HepG2 (cell line): ENCODE measurements around the gene CAD. TPM values are rescaled to one million over a fixed set of nuclear protein-coding genes. Genes with fewer than 3 reads are reported as not detected.

Experiments used
- ADNP ChIP-seq: sonication (generic); formaldehyde crosslinking; IDR thresholded peaks from 2 replicates; pipeline ENCODE4 v1.4.0; 2020; ENCODE audit warnings: missing genetic modification reagents
- BRD4 ChIP-seq: sonication (generic); formaldehyde crosslinking; IDR thresholded peaks from 2 replicates; pipeline ENCODE4 v1.4.0; 2020; ENCODE audit warnings: missing genetic modification reagents
- CEBPZ ChIP-seq: IDR thresholded peaks from 2 replicates; pipeline ENCODE4 v1.6.1; 2012; ENCODE audit warnings: low read length, improper control_type of control experiment
- DNMT1 ChIP-seq: sonication (generic); formaldehyde crosslinking; IDR thresholded peaks from 2 replicates; pipeline ENCODE4 v1.5.1; 2020; ENCODE audit warnings: mild to moderate bottlenecking, missing genetic modification reagents
- DNMT3B ChIP-seq: conservative IDR thresholded peaks from 2 replicates; pipeline ENCODE4 v1.6.1; 2016; ENCODE audit warnings: missing biosample characterization, control low read depth
- EEA1 ChIP-seq: sonication (generic); formaldehyde crosslinking; IDR thresholded peaks from 2 replicates; pipeline ENCODE4 v1.5.1; 2020; ENCODE audit warnings: mild to moderate bottlenecking, missing genetic modification reagents, borderline replicate concordance
- FOXA3 ChIP-seq: IDR thresholded peaks from 2 replicates; pipeline ENCODE4 v1.6.1; 2016; ENCODE audit warnings: missing genetic modification reagents, missing compliant biosample characterization
- FUBP1 ChIP-seq: sonication (generic); formaldehyde crosslinking; IDR thresholded peaks from 2 replicates; pipeline ENCODE4 v1.5.1; 2020; ENCODE audit warnings: missing genetic modification reagents, mild to moderate bottlenecking, borderline replicate concordance
- GABPA ChIP-seq, 2 experiments: IDR thresholded peaks; 2 replicates each; pipeline ENCODE4 v1.6.1; 2011 to 2016; ENCODE audit warnings: low read depth in 2 of 2, low read length in 1 of 2, missing biosample characterization in 1 of 2, missing genetic modification characterization in 1 of 2
- GATA4 ChIP-seq: sonication (generic); IDR thresholded peaks from 2 replicates; pipeline ENCODE4 v1.6.1; 2016; ENCODE audit warnings: antibody characterized with exemption, low read depth, borderline replicate concordance
- GMEB2 ChIP-seq: IDR thresholded peaks from 2 replicates; pipeline ENCODE4 v1.6.1; 2016; ENCODE audit warnings: missing biosample characterization, missing genetic modification reagents, low read depth
- GTF2F1 ChIP-seq: fragments of 150-350 bp; IDR thresholded peaks from 2 replicates; pipeline ENCODE4 v1.6.1; 2014; ENCODE audit warnings: low read length
- HOXA3 ChIP-seq: sonication (generic); formaldehyde crosslinking; IDR thresholded peaks from 2 replicates; pipeline ENCODE4 v1.5.0; 2020; ENCODE audit warnings: missing genetic modification reagents
- RBM22 ChIP-seq: fragments of 200-400 bp; formaldehyde crosslinking; optimal IDR thresholded peaks from 2 replicates; pipeline ENCODE3; 2017; ENCODE audit warnings: mild to moderate bottlenecking, low read length, moderate library complexity
- ZEB1 ChIP-seq: IDR thresholded peaks from 2 replicates; pipeline ENCODE4 v1.6.1; 2012; ENCODE audit warnings: mild to moderate bottlenecking, low read depth, inconsistent platforms; ENCODE audit not compliant: insufficient replicate concordance
- ZMAT5 ChIP-seq: sonication (generic); formaldehyde crosslinking; IDR thresholded peaks from 2 replicates; pipeline ENCODE4 v1.5.0; 2020; ENCODE audit warnings: mild to moderate bottlenecking, low read depth, missing genetic modification reagents, borderline replicate concordance
- ZNF260 ChIP-seq: sonication (generic); formaldehyde crosslinking; IDR thresholded peaks from 2 replicates; pipeline ENCODE4 v1.4.0; 2020; ENCODE audit warnings: missing genetic modification reagents, low read depth, mild to moderate bottlenecking, borderline replicate concordance
- ZNF44 ChIP-seq: sonication (generic); formaldehyde crosslinking; IDR thresholded peaks from 2 replicates; pipeline ENCODE4 v1.5.1; 2020; ENCODE audit warnings: mild to moderate bottlenecking, missing genetic modification reagents
- ZNF672 ChIP-seq: sonication (generic); formaldehyde crosslinking; IDR thresholded peaks from 2 replicates; pipeline ENCODE4 v1.8.1; 2022; ENCODE audit warnings: missing genetic modification reagents
- ZNF773 ChIP-seq: sonication (generic); formaldehyde crosslinking; IDR thresholded peaks from 2 replicates; pipeline ENCODE4 v1.4.0; 2020; ENCODE audit warnings: missing genetic modification reagents, borderline replicate concordance
- polyA plus RNA-seq, 8 experiments: library from polyadenylated mRNA; depleted of rRNA in 3 of 8; stranded (reverse) in 7 of 8; unstranded in 1 of 8; fragments of >200 nt; fragmentation: Illumina TruSeq in 4 of 8; extraction: Trizol in 4 of 8; gene quantifications; 2 replicates each; pipeline versions ENCODE4 v1.2.1 to v1.2.3, GENCODE V29; 2011 to 2016; ENCODE audit warnings: low read depth in 4 of 8, missing spikeins in 1 of 8, mixed read lengths in 1 of 8; ENCODE audit not compliant: insufficient read depth in 1 of 8
- total RNA-seq, 5 experiments: library from RNA; depleted of rRNA; stranded (reverse); fragments of >200 nt; fragmentation: Illumina TruSeq; extraction: Trizol; gene quantifications; 2 replicates each; pipeline ENCODE4 v1.2.3, GENCODE V29; 2016; ENCODE audit warnings: low read depth in 1 of 5
- TF ChIP-seq, protein P1 (sequence below): sonication (generic); formaldehyde crosslinking; IDR thresholded peaks from 2 replicates; pipeline ENCODE4 v1.5.0; 2020; ENCODE audit warnings: missing genetic modification reagents
- TF ChIP-seq, protein P2 (sequence below): sonication (generic); formaldehyde crosslinking; conservative IDR thresholded peaks from 2 replicates; pipeline ENCODE4 v1.4.0; 2020; ENCODE audit warnings: missing genetic modification reagents

CAD gene
- total and polyA plus RNA-seq, 2 of the 13 experiments (the other 11 are each of a cell fraction or from before 2014, with no cell fraction given), result 21.7 to 37.0 TPM

DNA sequence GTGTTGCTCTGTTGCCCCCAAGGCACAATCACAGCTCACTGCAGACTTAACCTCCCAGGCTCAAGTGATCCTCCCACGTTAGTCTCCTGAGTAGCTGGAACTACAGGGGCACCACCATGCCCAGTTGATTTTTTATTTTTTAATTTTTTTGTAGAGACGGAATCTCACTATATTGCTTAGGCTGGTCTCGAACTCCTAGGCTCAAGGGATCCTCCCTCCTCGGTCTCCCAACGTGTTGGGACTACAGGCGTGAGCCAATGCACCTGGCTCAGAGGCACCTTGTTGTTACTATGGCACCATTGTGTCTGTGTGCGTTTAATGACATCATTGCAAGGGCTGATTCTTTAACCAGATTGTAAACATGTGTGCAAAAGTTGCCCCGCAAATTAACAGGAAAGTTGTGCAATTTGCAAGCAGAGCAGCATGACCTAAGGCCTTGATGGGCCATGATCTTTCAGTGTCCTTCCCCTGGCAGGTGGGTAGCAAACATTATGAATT, 45.8 kb upstream of the CAD start (continued):
- no peak for TF ChIP-seq GMEB2 (CRISPR knock-in tag)
- TF ChIP-seq ZNF773 (CRISPR knock-in tag), result no peak
- TF ChIP-seq GABPA (IDR thresholded peaks at IDR 0.05; ENCODE audit: low read depth, low read length), result no peak
- TF ChIP-seq GABPA (CRISPR knock-in tag; IDR thresholded peaks at IDR 0.05; ENCODE audit: low read depth), result peak; percentile 60; the same call in 1 of the 2 replicates
- no peak for TF ChIP-seq DNMT1 (CRISPR knock-in tag)
- peak; percentile 81; the same call in 1 of the 2 replicates for TF ChIP-seq FUBP1 (CRISPR knock-in tag)
- peak; percentile 91; the same call in 1 of the 2 replicates for TF ChIP-seq ADNP (CRISPR knock-in tag)
- TF ChIP-seq, protein P1, sequence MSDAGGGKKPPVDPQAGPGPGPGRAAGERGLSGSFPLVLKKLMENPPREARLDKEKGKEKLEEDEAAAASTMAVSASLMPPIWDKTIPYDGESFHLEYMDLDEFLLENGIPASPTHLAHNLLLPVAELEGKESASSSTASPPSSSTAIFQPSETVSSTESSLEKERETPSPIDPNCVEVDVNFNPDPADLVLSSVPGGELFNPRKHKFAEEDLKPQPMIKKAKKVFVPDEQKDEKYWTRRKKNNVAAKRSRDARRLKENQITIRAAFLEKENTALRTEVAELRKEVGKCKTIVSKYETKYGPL, result 0 out of 2 replicates have a peak, but pooled peaks have one; percentile 46
- TF ChIP-seq CEBPZ, result no peak
- TF ChIP-seq GATA4, result peak; percentile 56; the same call in 1 of the 2 replicates
- peak; percentile 88; the same call in 1 of the 2 replicates for TF ChIP-seq DNMT3B (CRISPR knock-in tag)
- TF ChIP-seq ZMAT5 (CRISPR knock-in tag), result no peak
- TF ChIP-seq ZNF672 (CRISPR knock-in tag), result no peak
- peak; percentile 74 for TF ChIP-seq BRD4 (CRISPR knock-in tag)
- TF ChIP-seq, protein P2, sequence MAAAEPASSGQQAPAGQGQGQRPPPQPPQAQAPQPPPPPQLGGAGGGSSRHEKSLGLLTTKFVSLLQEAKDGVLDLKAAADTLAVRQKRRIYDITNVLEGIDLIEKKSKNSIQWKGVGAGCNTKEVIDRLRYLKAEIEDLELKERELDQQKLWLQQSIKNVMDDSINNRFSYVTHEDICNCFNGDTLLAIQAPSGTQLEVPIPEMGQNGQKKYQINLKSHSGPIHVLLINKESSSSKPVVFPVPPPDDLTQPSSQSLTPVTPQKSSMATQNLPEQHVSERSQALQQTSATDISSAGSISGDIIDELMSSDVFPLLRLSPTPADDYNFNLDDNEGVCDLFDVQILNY (CRISPR knock-in tag), result no peak
- TF ChIP-seq HOXA3 (CRISPR knock-in tag), result peak; percentile 95
- no peak for TF ChIP-seq ZNF44
- TF ChIP-seq FOXA3 (CRISPR knock-in tag), result peak; percentile 100
- TF ChIP-seq EEA1 (CRISPR knock-in tag), result no peak
- no peak for TF ChIP-seq ZNF260 (CRISPR knock-in tag)
- TF ChIP-seq ZEB1, result no peak
- TF ChIP-seq RBM22, result no peak
- TF ChIP-seq GTF2F1, result no peak
